Measurements from ENCODE around the gene MIPEP.

Gene MIPEP

DNA sequence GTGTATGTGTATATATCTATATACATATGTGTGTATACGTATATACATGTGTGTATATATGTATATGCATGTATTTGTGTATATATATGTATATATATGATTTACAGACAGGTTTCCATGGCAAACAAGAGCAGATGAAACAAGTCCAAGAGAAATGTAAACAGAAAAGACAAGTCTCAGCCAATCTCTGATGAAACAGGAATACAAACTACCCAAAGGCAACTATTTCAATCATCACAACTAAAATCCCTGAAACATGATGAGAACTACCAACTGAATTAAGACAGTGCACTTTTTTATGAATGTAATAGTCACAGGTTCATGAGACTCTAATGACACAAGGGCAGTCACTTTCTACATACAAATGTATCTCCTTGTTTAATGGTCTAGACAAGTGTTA lies 178.8 kb downstream of the MIPEP start:
- Histone ChIP-seq H3K9me3 (ENCODE audit: control insufficient read depth, insufficient read depth, low read depth, low read length) (no peaks in the 10 kb centered on the region), H3K36me3 (ENCODE audit: control insufficient read depth in 2 of 2, insufficient read depth in 1 of 2, low read length in 2 of 2) (no peaks in the 10 kb centered on the region), H3K4me1 (ENCODE audit: control insufficient read depth, insufficient read depth, low read length) (no peaks in the 10 kb centered on the region), H3K27ac (ENCODE audit: extremely low read depth, low read depth, low read length) (no peak overlapping the region), H3K4me3 (ENCODE audit: low read depth, low read length) (no peak overlapping the region)
- ChIA-PET POLR2A (no interaction called here), CTCF (no interaction called here)
- no peak for TF ChIP-seq ZSCAN16 (tag by site-specific recombination; IDR thresholded peaks at IDR 0.05)
- TF ChIP-seq ZBTB21 (tag by site-specific recombination; IDR thresholded peaks at IDR 0.05): no peak
- TF ChIP-seq ZNF677 (tag by site-specific recombination; IDR thresholded peaks at IDR 0.05): no peak
- TF ChIP-seq ZSCAN5A (tag by site-specific recombination; IDR thresholded peaks at IDR 0.05): no peak
- no peak for TF ChIP-seq ZNF600 (tag by site-specific recombination; IDR thresholded peaks at IDR 0.05)
- no peak for TF ChIP-seq ZNF473 (tag by site-specific recombination; IDR thresholded peaks at IDR 0.05)
- no peak for TF ChIP-seq ZNF211 (tag by site-specific recombination; IDR thresholded peaks at IDR 0.05; ENCODE audit: low read depth)
- TF ChIP-seq, protein P1, sequence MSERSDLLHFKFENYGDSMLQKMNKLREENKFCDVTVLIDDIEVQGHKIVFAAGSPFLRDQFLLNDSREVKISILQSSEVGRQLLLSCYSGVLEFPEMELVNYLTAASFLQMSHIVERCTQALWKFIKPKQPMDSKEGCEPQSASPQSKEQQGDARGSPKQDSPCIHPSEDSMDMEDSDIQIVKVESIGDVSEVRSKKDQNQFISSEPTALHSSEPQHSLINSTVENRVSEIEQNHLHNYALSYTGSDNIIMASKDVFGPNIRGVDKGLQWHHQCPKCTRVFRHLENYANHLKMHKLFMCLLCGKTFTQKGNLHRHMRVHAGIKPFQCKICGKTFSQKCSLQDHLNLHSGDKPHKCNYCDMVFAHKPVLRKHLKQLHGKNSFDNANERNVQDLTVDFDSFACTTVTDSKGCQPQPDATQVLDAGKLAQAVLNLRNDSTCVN (tag by site-specific recombination; optimal IDR thresholded peaks at IDR 0.05): no peak
- no peak for TF ChIP-seq ZNF155 (tag by site-specific recombination; IDR thresholded peaks at IDR 0.05)
- no peak for TF ChIP-seq ZNF112 (tag by site-specific recombination; IDR thresholded peaks at IDR 0.05)
- TF ChIP-seq KLF10 (tag by site-specific recombination; IDR thresholded peaks at IDR 0.05): no peak
- TF ChIP-seq ZBTB44 (tag by site-specific recombination; IDR thresholded peaks at IDR 0.05): no peak
- TF ChIP-seq ZNF311 (tag by site-specific recombination; IDR thresholded peaks at IDR 0.05; ENCODE audit: borderline replicate concordance): no peak
- TF ChIP-seq WT1 (tag by site-specific recombination; IDR thresholded peaks at IDR 0.05): no peak
- TF ChIP-seq ZNF19 (tag by site-specific recombination; IDR thresholded peaks at IDR 0.05; ENCODE audit: low read depth): no peak
- TF ChIP-seq, protein P2, sequence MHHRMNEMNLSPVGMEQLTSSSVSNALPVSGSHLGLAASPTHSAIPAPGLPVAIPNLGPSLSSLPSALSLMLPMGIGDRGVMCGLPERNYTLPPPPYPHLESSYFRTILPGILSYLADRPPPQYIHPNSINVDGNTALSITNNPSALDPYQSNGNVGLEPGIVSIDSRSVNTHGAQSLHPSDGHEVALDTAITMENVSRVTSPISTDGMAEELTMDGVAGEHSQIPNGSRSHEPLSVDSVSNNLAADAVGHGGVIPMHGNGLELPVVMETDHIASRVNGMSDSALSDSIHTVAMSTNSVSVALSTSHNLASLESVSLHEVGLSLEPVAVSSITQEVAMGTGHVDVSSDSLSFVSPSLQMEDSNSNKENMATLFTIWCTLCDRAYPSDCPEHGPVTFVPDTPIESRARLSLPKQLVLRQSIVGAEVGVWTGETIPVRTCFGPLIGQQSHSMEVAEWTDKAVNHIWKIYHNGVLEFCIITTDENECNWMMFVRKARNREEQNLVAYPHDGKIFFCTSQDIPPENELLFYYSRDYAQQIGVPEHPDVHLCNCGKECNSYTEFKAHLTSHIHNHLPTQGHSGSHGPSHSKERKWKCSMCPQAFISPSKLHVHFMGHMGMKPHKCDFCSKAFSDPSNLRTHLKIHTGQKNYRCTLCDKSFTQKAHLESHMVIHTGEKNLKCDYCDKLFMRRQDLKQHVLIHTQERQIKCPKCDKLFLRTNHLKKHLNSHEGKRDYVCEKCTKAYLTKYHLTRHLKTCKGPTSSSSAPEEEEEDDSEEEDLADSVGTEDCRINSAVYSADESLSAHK (tag by site-specific recombination; IDR thresholded peaks at IDR 0.05): no peak
- no peak for TF ChIP-seq MZF1 (tag by site-specific recombination; IDR thresholded peaks at IDR 0.05; ENCODE audit: borderline replicate concordance)

DNA sequence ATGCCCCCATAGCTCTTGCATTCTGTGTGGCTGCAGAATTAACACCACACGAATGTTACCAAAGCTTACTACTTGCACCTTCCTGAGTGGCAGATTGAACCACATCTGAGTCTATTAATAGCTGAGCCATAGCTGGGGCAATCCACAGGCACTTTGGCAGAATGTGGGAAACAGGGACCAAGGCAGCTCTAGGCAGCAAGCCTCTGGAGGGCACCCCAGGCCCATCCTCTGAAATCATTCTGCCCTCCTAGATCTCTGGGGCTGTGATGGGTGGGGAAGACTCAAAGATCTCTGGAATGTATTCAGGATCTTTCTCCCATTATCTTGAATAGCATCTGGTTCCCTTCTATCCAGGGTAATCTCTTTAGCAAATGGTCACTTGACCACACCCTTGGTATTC lies 179.7 kb downstream of the MIPEP start:
- no peaks in the 10 kb centered on the region for H3K9me3 ChIP-seq (ENCODE audit: control insufficient read depth, insufficient read depth, low read depth, low read length)
- H3K36me3 ChIP-seq (ENCODE audit: control insufficient read depth in 2 of 2, insufficient read depth in 1 of 2, low read length in 2 of 2): no peaks in the 10 kb centered on the region
- ChIA-PET CTCF (interaction anchor here (0.7 kb wide), 1 partner anchor 243 kb away, joined by 3 read pairs; no protein-coding TSS in a partner anchor), POLR2A (no interaction called here)
- no peak overlapping the region for H3K27ac ChIP-seq (ENCODE audit: extremely low read depth, low read depth, low read length)
- no peak overlapping the region for H3K4me3 ChIP-seq (ENCODE audit: low read depth, low read length)
- H3K4me1 ChIP-seq (ENCODE audit: control insufficient read depth, insufficient read depth, low read length): no peaks in the 10 kb centered on the region
- TF ChIP-seq, protein P3, sequence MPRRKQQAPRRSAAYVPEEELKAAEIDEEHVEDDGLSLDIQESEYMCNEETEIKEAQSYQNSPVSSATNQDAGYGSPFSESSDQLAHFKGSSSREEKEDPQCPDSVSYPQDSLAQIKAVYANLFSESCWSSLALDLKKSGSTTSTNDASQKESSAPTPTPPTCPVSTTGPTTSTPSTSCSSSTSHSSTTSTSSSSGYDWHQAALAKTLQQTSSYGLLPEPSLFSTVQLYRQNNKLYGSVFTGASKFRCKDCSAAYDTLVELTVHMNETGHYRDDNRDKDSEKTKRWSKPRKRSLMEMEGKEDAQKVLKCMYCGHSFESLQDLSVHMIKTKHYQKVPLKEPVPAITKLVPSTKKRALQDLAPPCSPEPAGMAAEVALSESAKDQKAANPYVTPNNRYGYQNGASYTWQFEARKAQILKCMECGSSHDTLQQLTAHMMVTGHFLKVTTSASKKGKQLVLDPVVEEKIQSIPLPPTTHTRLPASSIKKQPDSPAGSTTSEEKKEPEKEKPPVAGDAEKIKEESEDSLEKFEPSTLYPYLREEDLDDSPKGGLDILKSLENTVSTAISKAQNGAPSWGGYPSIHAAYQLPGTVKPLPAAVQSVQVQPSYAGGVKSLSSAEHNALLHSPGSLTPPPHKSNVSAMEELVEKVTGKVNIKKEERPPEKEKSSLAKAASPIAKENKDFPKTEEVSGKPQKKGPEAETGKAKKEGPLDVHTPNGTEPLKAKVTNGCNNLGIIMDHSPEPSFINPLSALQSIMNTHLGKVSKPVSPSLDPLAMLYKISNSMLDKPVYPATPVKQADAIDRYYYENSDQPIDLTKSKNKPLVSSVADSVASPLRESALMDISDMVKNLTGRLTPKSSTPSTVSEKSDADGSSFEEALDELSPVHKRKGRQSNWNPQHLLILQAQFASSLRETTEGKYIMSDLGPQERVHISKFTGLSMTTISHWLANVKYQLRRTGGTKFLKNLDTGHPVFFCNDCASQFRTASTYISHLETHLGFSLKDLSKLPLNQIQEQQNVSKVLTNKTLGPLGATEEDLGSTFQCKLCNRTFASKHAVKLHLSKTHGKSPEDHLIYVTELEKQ (tag by site-specific recombination; IDR thresholded peaks at IDR 0.05; ENCODE audit: borderline replicate concordance): no peak
- TF ChIP-seq ZNF747 (tag by site-specific recombination; IDR thresholded peaks at IDR 0.05) (no peak), ZFP37 (tag by site-specific recombination; IDR thresholded peaks at IDR 0.05) (no peak), ZFP3 (tag by site-specific recombination; IDR thresholded peaks at IDR 0.05; ENCODE audit: low read depth) (no peak), OSR2 (tag by site-specific recombination; IDR thresholded peaks at IDR 0.05) (no peak), ZNF623 (tag by site-specific recombination; IDR thresholded peaks at IDR 0.05) (no peak), EGR2 (tag by site-specific recombination; IDR thresholded peaks at IDR 0.05; ENCODE audit: low read depth) (no peak), ZNF24 (tag by site-specific recombination; IDR thresholded peaks at IDR 0.05) (no peak), ZNF510 (tag by site-specific recombination; IDR thresholded peaks at IDR 0.05; ENCODE audit: insufficient replicate concordance) (no peak), WT1 (tag by site-specific recombination; IDR thresholded peaks at IDR 0.05) (no peak), ZNF549 (tag by site-specific recombination; IDR thresholded peaks at IDR 0.05) (no peak), SP3 (tag by site-specific recombination; IDR thresholded peaks at IDR 0.05) (no peak)

All from HEK293 (cell line).